ENCODE data around the gene CHMP6. TPM values are rescaled to one million over a fixed set of nuclear protein-coding genes. Genes with fewer than 3 reads are reported as not detected.

The CHMP6 gene
- total RNA-seq, 1 donor from 2014 or later, result 14.9 TPM

- no peak for DNase-seq (ENCODE audit: low spot score)
These were observed 51.0 kb downstream of the CHMP6 start for GRCh38 chr17:81042606-81043005.

- DNase-seq (ENCODE audit: low spot score), result no peak
These were observed 51.7 kb downstream of the CHMP6 start for GRCh38 chr17:81043319-81043724.

GRCh38 chr17:81043725-81044427 lies 52.2 kb downstream of the CHMP6 start:
- no peak for DNase-seq (ENCODE audit: low spot score)

GRCh38 chr17:81044428-81044763 lies 52.8 kb downstream of the CHMP6 start:
- no peak for DNase-seq (ENCODE audit: low spot score)

- DNase-seq (ENCODE audit: low spot score), result peak; percentile 40
These were observed 53.3 kb downstream of the CHMP6 start for GRCh38 chr17:81044764-81045589.

- no peak for DNase-seq (ENCODE audit: low spot score)
These were observed 54.0 kb downstream of the CHMP6 start for GRCh38 chr17:81045590-81046095.

- DNase-seq (ENCODE audit: low spot score), result no peak
These were observed 54.6 kb downstream of the CHMP6 start for GRCh38 chr17:81046132-81046769.

- DNase-seq (ENCODE audit: low spot score), result no peak
These were observed 55.2 kb downstream of the CHMP6 start for GRCh38 chr17:81046770-81047359.

GRCh38 chr17:81048827-81049371 lies 57.3 kb downstream of the CHMP6 start:
- no peak for DNase-seq (ENCODE audit: low spot score)

- no peak for DNase-seq (ENCODE audit: low spot score)
These were observed 57.8 kb downstream of the CHMP6 start for GRCh38 chr17:81049372-81049911.

Other genes with a start within 250 kb of the CHMP6 start
- gene BAIAP2, start 43.3 kb downstream of the CHMP6 start, total RNA-seq (ENCODE audit: insufficient read depth, low replicate concordance), result 8.4 TPM
- not detected for gene PVALEF, start 173.7 kb downstream of the CHMP6 start, total RNA-seq (ENCODE audit: insufficient read depth, low replicate concordance)
- 1.4 TPM for gene AATK, start 174.4 kb downstream of the CHMP6 start, total RNA-seq (ENCODE audit: insufficient read depth, low replicate concordance)
- 4.6 TPM for gene CEP131, start 231.1 kb downstream of the CHMP6 start, total RNA-seq (ENCODE audit: insufficient read depth, low replicate concordance)
- gene TEPSIN, start 247.2 kb downstream of the CHMP6 start, total RNA-seq (ENCODE audit: insufficient read depth, low replicate concordance), result 9.4 TPM
- 77.0 TPM for gene NDUFAF8, start 247.5 kb downstream of the CHMP6 start, total RNA-seq (ENCODE audit: insufficient read depth, low replicate concordance)

Data from umbilical cord (tissue), 2 donors.